ENCODE measurements around the gene KRTAP12-4.

- TF ChIP-seq CTCF (IDR thresholded peaks at IDR 0.05) (no peak), POLR2A (IDR thresholded peaks at IDR 0.05) (no peak)
These were observed at the start of gene KRTAP12-4 for GRCh38 chr21:44654576-44655175.
